H1 (cell line): ENCODE results near the gene CAMTA1. TPM values are rescaled to one million over a fixed set of nuclear protein-coding genes. Genes with fewer than 3 reads are reported as not detected.

Experiments
- CTCF ChIA-PET: fragments of 300-600 bp; sonication (Branson Sonifier 250); formaldehyde crosslinking; loops from one replicate; lab custom pipeline; 2021; ENCODE audit not compliant: partially characterized antibody; lab: Charles Lee
- POLR2A ChIA-PET: fragments of 300-600 bp; sonication (Branson Sonifier 250); formaldehyde crosslinking; loops from one replicate; lab custom pipeline; 2021; ENCODE audit warnings: inconsistent platforms; ENCODE audit not compliant: partially characterized antibody; lab: Charles Lee
- DNase-seq, 2 experiments: peaks; one replicate each; pipeline versions ENCODE4 v3.0.0 to v3.0.0-alpha.2; 2010 to 2022; ENCODE audit warnings: low spot score in 2 of 2, low read depth in 1 of 2, mixed read lengths in 1 of 2
- FAIRE-seq: peaks from 2 replicates; lab custom pipeline; 2011; peaks lifted over from hg19 to GRCh38; lab: Jason Lieb, UNC
- H2AFZ ChIP-seq: 2 replicates; pipeline ENCODE4 v1.8.1; 2012; ENCODE audit warnings: low read length, inconsistent platforms
- H2AK5ac ChIP-seq: 2 replicates; pipeline ENCODE4 v1.6.1; 2013; ENCODE audit warnings: low read depth, low read length
- H2BK120ac ChIP-seq: replicated peaks from 2 replicates; pipeline ENCODE3; 2013; ENCODE audit warnings: low read depth, low read length, inconsistent platforms
- H2BK12ac ChIP-seq: 2 replicates; pipeline ENCODE4 v1.6.1; 2013; ENCODE audit warnings: low read depth, low read length
- H2BK15ac ChIP-seq: 2 replicates; pipeline ENCODE4 v1.6.1; 2013; ENCODE audit warnings: low read length
- H2BK20ac ChIP-seq: 2 replicates; pipeline ENCODE4 v1.6.1; 2013; ENCODE audit warnings: low read length
- H2BK5ac ChIP-seq: 2 replicates; pipeline ENCODE4 v1.6.1; 2013; ENCODE audit warnings: low read depth, low read length
- H3K14ac ChIP-seq: 2 replicates; pipeline ENCODE4 v1.6.1; 2013; ENCODE audit warnings: inconsistent platforms; ENCODE audit not compliant: insufficient read length
- H3K18ac ChIP-seq: 2 replicates; pipeline ENCODE4 v1.6.1; 2013; ENCODE audit warnings: low read length; ENCODE audit errors: extremely low read depth
- H3K23ac ChIP-seq: 2 replicates; pipeline ENCODE4 v1.6.1; 2013; ENCODE audit warnings: inconsistent platforms; ENCODE audit not compliant: insufficient read length
- H3K23me2 ChIP-seq: 2 replicates; pipeline ENCODE4 v1.6.1; 2013; ENCODE audit warnings: low read depth, low read length
- H3K27ac ChIP-seq: 2 replicates; pipeline ENCODE4 v1.6.1; 2011; ENCODE audit warnings: low read depth, low read length, inconsistent platforms
- H3K27me3 ChIP-seq, 4 experiments: replicated peaks in 1 of 4; 1 replicate in 1 of 4; 2 replicates in 3 of 4; pipeline versions ENCODE4 v1.6.1 to v1.8.1; 2011 to 2013; ENCODE audit warnings: low read length in 3 of 4, mild to moderate bottlenecking in 3 of 4, inconsistent platforms in 2 of 4, mixed read lengths in 2 of 4, moderate library complexity in 1 of 4; ENCODE audit not compliant: control insufficient read depth in 3 of 4, insufficient read depth in 3 of 4; ENCODE audit errors: extremely low read depth in 1 of 4
- H3K36me3 ChIP-seq, 4 experiments: 2 replicates each; pipeline versions ENCODE4 v1.6.1 to v1.8.1; 2011 to 2013; ENCODE audit warnings: mild to moderate bottlenecking in 4 of 4, low read length in 3 of 4, moderate library complexity in 2 of 4, control low read depth in 1 of 4, inconsistent platforms in 1 of 4; ENCODE audit not compliant: insufficient read depth in 4 of 4, control insufficient read depth in 2 of 4
- H3K4ac ChIP-seq: replicated peaks from 2 replicates; pipeline ENCODE3; 2013; ENCODE audit warnings: low read length, low read depth, mixed read lengths, inconsistent platforms; ENCODE audit not compliant: insufficient read length
- H3K4me1 ChIP-seq, 4 experiments: replicated peaks in 1 of 4; 1 replicate in 1 of 4; 2 replicates in 3 of 4; pipeline versions ENCODE4 v1.6.1 to v1.8.1; 2011 to 2013; ENCODE audit warnings: low read length in 3 of 4, inconsistent platforms in 2 of 4, mixed read lengths in 1 of 4; ENCODE audit not compliant: insufficient read depth in 4 of 4, control insufficient read depth in 3 of 4
- H3K4me2 ChIP-seq, 2 experiments: 2 replicates each; pipeline versions ENCODE4 v1.6.1 to v1.8.1; 2011 to 2013; ENCODE audit warnings: low read depth in 2 of 2, low read length in 2 of 2, control low read depth in 1 of 2, inconsistent platforms in 1 of 2, mild to moderate bottlenecking in 1 of 2; ENCODE audit not compliant: insufficient read depth in 1 of 2
- H3K4me3 ChIP-seq, 4 experiments: fragments of 200-600, 300-600 bp in 1 of 4; sonication (generic), shearing (Covaris generic), sonication (Bioruptor Twin) in 1 of 4; 2 replicates each; pipeline versions ENCODE4 v1.5.1 to v1.8.1; 2011 to 2016; ENCODE audit warnings: low read length in 4 of 4, low read depth in 3 of 4, control low read depth in 2 of 4, inconsistent platforms in 2 of 4, mild to moderate bottlenecking in 2 of 4, mixed read lengths in 1 of 4, moderate library complexity in 1 of 4; ENCODE audit not compliant: insufficient read depth in 2 of 4; ENCODE audit errors: extremely low read depth in 1 of 4
- H3K56ac ChIP-seq: replicated peaks from 2 replicates; pipeline ENCODE3; 2013; ENCODE audit warnings: low read depth, mild to moderate bottlenecking, mixed read lengths, low read length, inconsistent platforms; ENCODE audit not compliant: insufficient read length
- H3K79me1 ChIP-seq: 2 replicates; pipeline ENCODE4 v1.6.1; 2013; ENCODE audit warnings: low read depth, low read length, control low read depth
- H3K79me2 ChIP-seq, 2 experiments: 2 replicates each; pipeline versions ENCODE4 v1.6.1 to v1.8.1; 2012 to 2013; ENCODE audit warnings: low read length in 2 of 2, mild to moderate bottlenecking in 2 of 2, inconsistent platforms in 1 of 2; ENCODE audit not compliant: insufficient read depth in 2 of 2, control insufficient read depth in 1 of 2
- H3K9ac ChIP-seq, 4 experiments: replicated peaks in 1 of 4; 1 replicate in 1 of 4; 2 replicates in 3 of 4; pipeline versions ENCODE4 v1.6.1 to v1.8.1; 2011 to 2013; ENCODE audit warnings: low read depth in 3 of 4, low read length in 3 of 4, control low read depth in 2 of 4, mild to moderate bottlenecking in 2 of 4, moderate library complexity in 2 of 4, inconsistent platforms in 1 of 4; ENCODE audit errors: extremely low read depth in 1 of 4
- H3K9me3 ChIP-seq, 2 experiments: 2 replicates each; pipeline versions ENCODE4 v1.6.1 to v1.8.1; 2012 to 2013; ENCODE audit warnings: mild to moderate bottlenecking in 2 of 2, moderate library complexity in 2 of 2, control low read depth in 1 of 2, inconsistent platforms in 1 of 2, low read depth in 1 of 2, low read length in 1 of 2, mixed read lengths in 1 of 2; ENCODE audit not compliant: insufficient read depth in 2 of 2
- H4K20me1 ChIP-seq, 2 experiments: replicated peaks in 1 of 2; 2 replicates each; pipeline versions ENCODE3 to v1.8.1; 2011 to 2013; ENCODE audit warnings: inconsistent platforms in 2 of 2, low read length in 2 of 2, mild to moderate bottlenecking in 1 of 2; ENCODE audit not compliant: insufficient read depth in 2 of 2, control insufficient read depth in 1 of 2
- H4K5ac ChIP-seq: 2 replicates; pipeline ENCODE4 v1.6.1; 2013; ENCODE audit warnings: low read length, low read depth, mixed read lengths, inconsistent platforms; ENCODE audit not compliant: insufficient read length
- H4K8ac ChIP-seq: 2 replicates; pipeline ENCODE4 v1.8.0; 2013; ENCODE audit warnings: mild to moderate bottlenecking, moderate library complexity, low read length, inconsistent platforms; ENCODE audit not compliant: insufficient read depth; ENCODE audit errors: extremely low read depth
- H4K91ac ChIP-seq: replicated peaks from 2 replicates; pipeline ENCODE3; 2013; ENCODE audit warnings: low read length, mixed read lengths, inconsistent platforms; ENCODE audit not compliant: insufficient read length
- ATF3 ChIP-seq: IDR thresholded peaks from 2 replicates; pipeline ENCODE4 v1.6.1; 2011; ENCODE audit warnings: low read depth, mild to moderate bottlenecking, low read length; ENCODE audit not compliant: insufficient read depth
- BRCA1 ChIP-seq: IDR thresholded peaks from 2 replicates; pipeline ENCODE4 v1.6.1; 2012; ENCODE audit warnings: low read depth, low read length, improper control_type of control experiment
- CHD1 ChIP-seq: IDR thresholded peaks from 2 replicates; pipeline ENCODE4 v1.6.1; 2012; ENCODE audit warnings: low read depth, low read length, improper control_type of control experiment
- CREB1 ChIP-seq: IDR thresholded peaks from 2 replicates; pipeline ENCODE4 v1.6.1; 2012; ENCODE audit warnings: inconsistent platforms
- CTBP2 ChIP-seq: IDR thresholded peaks from 2 replicates; pipeline ENCODE4 v1.7.0; 2011; ENCODE audit warnings: borderline replicate concordance, mild to moderate bottlenecking, moderate library complexity, mixed read lengths, low read length; ENCODE audit not compliant: insufficient read depth, insufficient read length
- EGR1 ChIP-seq: IDR thresholded peaks from 2 replicates; pipeline ENCODE4 v1.6.1; 2011; ENCODE audit warnings: low read depth, low read length, borderline replicate concordance
- JUN ChIP-seq: IDR thresholded peaks from 2 replicates; pipeline ENCODE4 v1.6.1; 2011; ENCODE audit warnings: low read depth, mild to moderate bottlenecking, improper control_type of control experiment, low read length
- MAX ChIP-seq: IDR thresholded peaks from 2 replicates; pipeline ENCODE4 v1.6.1; 2012; ENCODE audit warnings: inconsistent platforms
- NANOG ChIP-seq: IDR thresholded peaks from 2 replicates; pipeline ENCODE4 v1.6.1; 2011; ENCODE audit warnings: low read length, low read depth, mild to moderate bottlenecking, inconsistent platforms; ENCODE audit not compliant: insufficient read depth, poor library complexity, severe bottlenecking
- RAD21 ChIP-seq, 2 experiments: IDR thresholded peaks in 1 of 2; conservative IDR thresholded peaks in 1 of 2; 2 replicates each; pipeline ENCODE4 v1.6.1; 2011; ENCODE audit warnings: low read depth in 2 of 2, low read length in 2 of 2, improper control_type of control experiment in 1 of 2, inconsistent platforms in 1 of 2, mild to moderate bottlenecking in 1 of 2, moderate library complexity in 1 of 2
- RNF2 ChIP-seq: fragments of 200-900, 300-1000 bp; sonication (generic); IDR thresholded peaks from 2 replicates; pipeline ENCODE4 v1.7.1; 2016; ENCODE audit warnings: borderline replicate concordance, low read depth, mild to moderate bottlenecking, antibody characterized with exemption, low read length; ENCODE audit not compliant: poor library complexity, severe bottlenecking; ENCODE audit errors: missing control alignments
- SAP30 ChIP-seq: fragments of 300-600 bp; sonication (generic); IDR thresholded peaks from 2 replicates; pipeline ENCODE4 v1.7.1; 2012; ENCODE audit warnings: low read length, moderate library complexity, mild to moderate bottlenecking, inconsistent platforms; ENCODE audit not compliant: insufficient read depth, insufficient replicate concordance
- WGBS, 2 experiments: shearing (Covaris generic) in 1 of 2; methylation state at CpG; one replicate each; pipeline versions ENCODE4 v1.1.6 to v1.1.7; 2013 to 2015; ENCODE audit warnings: low lambda C conversion rate in 2 of 2, mixed read lengths in 2 of 2, inconsistent platforms in 1 of 2, low coverage in 1 of 2, missing lambda C conversion rate in 1 of 2; ENCODE audit not compliant: insufficient replicate concordance in 2 of 2, insufficient coverage in 1 of 2, insufficient read length in 1 of 2; ENCODE audit errors: extremely low coverage in 1 of 2, missing lambda C conversion rate in 1 of 2; 5-methylcytosine and 5-hydroxymethylcytosine counted together
- polyA plus RNA-seq, 7 experiments: library from polyadenylated mRNA; depleted of rRNA in 3 of 7; stranded (reverse) in 5 of 7; unstranded in 2 of 7; fragments of >200 nt in 5 of 7; fragments of 200-250 nt in 2 of 7; gene quantifications; 1 replicate in 5 of 7; 2 replicates in 1 of 7; 4 replicates in 1 of 7; pipeline versions ENCODE4 v1.2.1 to v1.2.3, GENCODE V29; 2011 to 2013; ENCODE audit warnings: missing spikeins in 2 of 7, mixed read lengths in 2 of 7
- total RNA-seq: library from RNA; stranded (reverse); fragmentation: NEBNext Ultra II Directional; extraction: Animal tissue kit (Norgen Biotek cat#: 25700); gene quantifications from 2 replicates; pipeline ENCODE4 v1.2.1, GENCODE V29; 2021

Gene CAMTA1
- total and polyA plus RNA-seq, 2 of the 8 experiments (the other 6 are each of a cell fraction or from before 2014, with no cell fraction given), result 65.0 to 119 TPM

- CTCF ChIA-PET, result interaction anchor here (1.1 kb wide), 1 partner anchor 15 kb away, joined by 3 read pairs; no protein-coding TSS in a partner anchor
- Histone ChIP-seq H4K20me1 (peaks cover 0 to 3% of the 10 kb centered on the region in 2 experiments), H3K27ac (no peak overlapping the region)
- TF ChIP-seq BRCA1 (no peak), EGR1 (no peak), SAP30 (no peak), CTBP2 (no peak), RNF2 (no peak), MAX (no peak), RAD21 (IDR thresholded peaks at IDR 0.05 in 1 of 2, conservative IDR thresholded peaks at IDR 0.05 in 1 of 2; ENCODE audit: low read depth in 2 of 2, low read length in 2 of 2) (no peak), CHD1 (no peak), JUN (no peak), ATF3 (no peak), NANOG (no peak), CREB1 (no peak)
Observed at GRCh38 chr1:6827630-6828165, 42.4 kb downstream of the CAMTA1 start.

More at GRCh38 chr1:6827630-6828165, 42.4 kb downstream of the CAMTA1 start:
- H2AK5ac ChIP-seq, result no peak overlapping the region
- no peak overlapping the region for H2BK15ac ChIP-seq
- H2BK12ac ChIP-seq, result no peak overlapping the region
- H3K14ac ChIP-seq, result no peak overlapping the region
- no peak overlapping the region for H4K5ac ChIP-seq
- H2BK120ac ChIP-seq, result no peak overlapping the region
- no peak overlapping the region for H3K56ac ChIP-seq
- no peak overlapping the region for H3K9ac ChIP-seq
- H3K23me2 ChIP-seq, result no peaks in the 10 kb centered on the region
- no peak overlapping the region for H4K8ac ChIP-seq
- no peaks in the 10 kb centered on the region for H3K4me1 ChIP-seq
- H3K4me3 ChIP-seq, result no peak overlapping the region
- H2AFZ ChIP-seq, result no peak overlapping the region
- FAIRE-seq (no peak), DNase-seq (no peak)
- H3K4me2 ChIP-seq, result no peak overlapping the region
- H3K79me2 ChIP-seq, result peaks cover 3 to 34% of the 10 kb centered on the region in 2 experiments; a peak in 3 of 4 replicates
- no peak overlapping the region for H2BK5ac ChIP-seq
- H3K79me1 ChIP-seq, result peaks cover 7% of the 10 kb centered on the region
- no peak overlapping the region for H3K23ac ChIP-seq
- no peaks in the 10 kb centered on the region for H3K27me3 ChIP-seq
- no peak overlapping the region for H4K91ac ChIP-seq
- no peak overlapping the region for H2BK20ac ChIP-seq
- H3K4ac ChIP-seq, result no peak overlapping the region
- H3K36me3 ChIP-seq, result peaks cover 0 to 6% (median 0%) of the 10 kb centered on the region in 4 experiments; a peak in 2 of 8 replicates
- 91% methylated on average over 10 of the region's 10 CpGs; no CpG with 5 or more reads in 1 of the 2 experiments for WGBS, 2 experiments
- H3K18ac ChIP-seq, result no peak overlapping the region
- no peaks in the 10 kb centered on the region for H3K9me3 ChIP-seq
- POLR2A ChIA-PET, result no interaction called here
